ENCODE measurements around the gene SPRED2.
"Not testable (repeated sequence)": the region's sequence is repeated elsewhere in the genome, so short reads cannot be mapped to it uniquely, and the experiment has no call there.

SPRED2 gene

DNA sequence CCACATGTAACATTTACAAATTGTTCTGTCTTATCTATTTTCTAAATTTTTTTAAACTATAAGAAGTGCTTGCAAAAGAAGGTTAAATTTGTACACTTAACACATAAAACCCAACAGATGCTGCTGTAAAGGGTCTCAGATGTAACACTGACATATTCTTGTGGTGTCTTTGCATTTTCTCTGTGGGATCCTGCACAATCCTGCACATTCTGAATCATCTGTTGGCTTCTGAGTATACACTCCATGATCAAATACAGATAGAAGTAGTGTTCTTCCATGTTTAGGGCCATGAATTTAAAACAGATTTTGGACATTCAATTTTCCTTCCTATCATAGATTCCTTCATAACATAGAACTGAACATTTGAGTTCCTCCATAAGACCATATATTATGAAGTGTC lies 89.0 kb downstream of the SPRED2 start:
- no peak for DNase-seq (ENCODE audit: low spot score)

DNA sequence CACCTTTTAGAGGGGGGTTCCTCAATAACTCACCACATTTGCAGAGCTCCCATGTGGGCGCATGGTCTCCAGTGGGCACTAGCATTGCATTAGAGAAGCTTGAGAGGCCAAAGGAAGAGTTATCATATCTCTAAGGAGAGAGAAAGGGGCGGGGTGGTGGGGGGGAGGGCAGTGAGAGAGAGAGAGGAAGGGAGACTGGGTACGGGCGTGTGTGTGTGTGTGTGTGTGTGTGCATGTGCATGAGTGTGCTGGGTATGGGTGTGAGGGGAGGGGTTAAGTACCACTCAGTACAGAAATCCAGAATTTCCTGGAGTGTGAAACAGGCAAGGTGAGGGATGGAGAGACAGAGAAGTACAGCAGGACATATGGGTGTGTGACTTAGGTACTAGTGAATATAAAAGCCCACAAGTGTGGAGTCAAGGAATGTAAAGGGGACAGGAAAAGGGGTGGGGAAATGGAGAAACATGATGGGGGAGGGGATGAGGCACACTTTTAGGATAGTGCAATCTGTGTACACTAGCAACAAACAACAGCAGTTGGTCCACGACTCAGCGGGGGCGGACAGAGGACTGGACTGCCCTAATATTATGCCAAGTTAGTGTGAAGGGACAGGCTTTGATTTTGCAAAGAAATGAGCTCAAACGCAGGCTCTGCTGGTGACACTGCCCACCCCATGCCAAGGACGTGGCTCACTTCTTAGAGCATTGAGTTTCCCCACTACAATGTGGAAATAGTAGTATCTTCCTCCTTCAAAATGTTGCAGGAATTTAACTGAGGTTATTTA lies 91.3 kb downstream of the SPRED2 start:
- no peak for DNase-seq (ENCODE audit: low spot score)

DNA sequence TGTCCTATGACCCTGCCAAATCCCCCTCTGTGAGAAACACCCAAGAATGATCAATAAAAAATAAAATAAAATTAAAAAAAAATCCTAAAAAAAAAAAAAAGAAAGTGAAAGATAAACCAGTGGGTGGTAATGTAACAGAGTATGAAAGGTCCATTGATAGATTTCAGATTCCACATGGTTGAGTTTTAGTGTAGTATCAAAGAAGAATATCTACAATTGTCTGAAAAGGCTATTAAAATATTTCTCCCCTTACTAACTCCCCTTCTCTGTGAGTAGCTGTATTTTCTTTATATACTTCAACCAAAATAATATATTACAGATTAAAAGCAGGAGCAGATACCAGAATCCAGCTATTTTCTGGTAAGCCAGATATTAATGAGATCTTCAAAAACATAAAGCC lies 92.8 kb downstream of the SPRED2 start:
- DNase-seq (ENCODE audit: low spot score): no peak

DNA sequence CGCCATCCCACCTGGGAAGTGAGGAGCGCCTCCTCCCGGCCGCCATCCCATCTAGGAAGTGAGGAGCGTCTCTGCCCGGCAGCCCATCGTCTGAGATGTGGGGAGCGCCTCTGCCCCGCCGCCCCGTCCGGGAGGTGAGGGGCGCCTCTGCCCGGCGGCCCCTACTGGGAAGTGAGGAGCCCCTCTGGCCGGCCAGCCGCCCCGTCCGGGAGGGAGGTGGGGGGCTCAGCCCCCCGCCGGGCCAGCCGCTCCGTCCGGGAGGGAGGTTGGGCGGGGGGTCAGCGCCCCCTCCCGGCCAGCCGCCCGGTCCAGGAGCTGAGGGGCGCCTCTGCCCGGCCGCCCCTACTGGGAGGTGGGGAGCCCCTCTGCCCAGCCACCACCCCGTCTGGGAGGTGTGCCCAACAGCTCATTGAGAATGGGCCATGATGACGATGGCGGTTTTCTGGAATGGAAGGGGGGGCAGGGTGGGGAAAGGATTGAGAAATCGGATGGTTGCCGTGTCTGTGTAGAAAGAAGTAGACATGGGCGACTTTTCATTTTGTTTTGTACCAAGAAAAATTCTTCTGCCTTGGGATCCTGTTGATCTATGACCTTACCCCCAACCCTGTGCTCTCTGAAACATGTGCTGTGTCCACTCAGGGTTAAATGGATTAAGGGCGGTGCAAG lies 93.4 kb downstream of the SPRED2 start:
- DNase-seq (ENCODE audit: low spot score): not testable (repeated sequence)

DNA sequence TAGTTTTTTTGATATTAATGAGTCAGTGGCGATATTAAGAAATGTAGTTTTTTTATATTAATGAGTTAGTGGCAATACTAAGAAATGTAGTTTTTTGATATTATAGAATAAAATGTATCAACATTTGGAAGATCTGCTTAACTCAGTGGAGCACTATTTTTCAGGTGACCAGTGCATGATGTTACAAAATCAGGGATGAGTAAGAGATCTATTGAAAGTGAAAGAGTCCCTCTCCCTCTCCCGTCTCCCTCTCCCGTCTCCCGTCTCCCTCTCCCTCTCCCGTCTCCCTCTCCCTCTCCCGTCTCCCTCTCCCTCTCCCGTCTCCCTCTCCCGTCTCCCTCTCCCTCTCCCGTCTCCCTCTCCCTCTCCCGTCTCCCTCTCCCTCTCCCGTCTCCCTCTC lies 94.5 kb downstream of the SPRED2 start:
- DNase-seq (ENCODE audit: low spot score): not testable (repeated sequence)

DNA sequence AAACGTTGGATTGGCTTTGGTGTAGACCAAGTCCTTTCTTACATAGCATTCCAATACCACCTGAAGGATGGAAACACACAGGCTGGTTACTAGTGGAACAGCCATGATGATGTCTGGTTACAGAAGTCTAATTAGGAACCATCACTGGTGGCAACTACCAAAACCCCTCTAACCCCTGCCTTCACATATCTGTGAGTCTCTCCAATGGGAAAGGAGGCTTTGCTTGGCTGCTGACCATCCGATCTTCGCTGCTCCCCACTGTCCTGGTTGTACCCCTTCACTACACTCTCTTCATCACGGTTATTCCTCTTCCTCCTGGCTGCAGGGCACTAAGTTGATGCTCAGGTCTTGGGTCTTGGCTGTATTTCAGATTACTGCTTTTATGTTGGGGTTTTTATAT lies 97.7 kb downstream of the SPRED2 start:
- no peak for DNase-seq (ENCODE audit: low spot score)

DNA sequence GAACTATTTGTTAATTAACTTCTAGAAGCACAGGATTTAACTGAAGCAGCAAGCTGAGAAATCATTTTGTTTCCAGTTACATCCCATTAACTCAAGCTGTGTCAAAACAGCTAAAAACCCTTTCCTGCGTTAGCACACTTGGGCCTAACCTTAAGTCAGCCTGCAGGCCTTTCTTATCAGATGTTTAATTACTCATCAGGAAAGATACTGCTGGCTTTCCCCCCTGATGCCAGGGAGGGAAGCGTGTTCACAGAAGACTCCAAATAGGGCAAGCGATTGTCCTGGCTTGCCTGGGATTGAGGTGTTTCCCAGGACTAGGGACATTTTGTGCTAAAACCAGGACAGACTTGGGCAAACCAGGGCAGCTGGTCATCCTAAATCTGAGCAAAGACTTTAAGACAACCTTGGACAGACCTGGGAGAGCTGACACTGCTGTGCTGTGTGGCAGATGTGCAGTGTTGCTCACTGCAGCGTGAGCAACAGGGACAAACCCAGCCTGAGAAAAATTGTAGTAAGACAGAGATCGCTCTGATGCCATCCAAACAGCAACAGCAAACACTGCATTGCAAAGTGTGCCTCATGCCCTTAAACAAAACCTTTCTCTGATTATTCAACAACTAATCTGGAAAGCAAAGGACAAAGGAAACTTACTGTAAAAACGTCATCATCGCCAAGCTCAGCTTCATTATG lies 100.9 kb downstream of the SPRED2 start:
- DNase-seq (ENCODE audit: low spot score): no peak

DNA sequence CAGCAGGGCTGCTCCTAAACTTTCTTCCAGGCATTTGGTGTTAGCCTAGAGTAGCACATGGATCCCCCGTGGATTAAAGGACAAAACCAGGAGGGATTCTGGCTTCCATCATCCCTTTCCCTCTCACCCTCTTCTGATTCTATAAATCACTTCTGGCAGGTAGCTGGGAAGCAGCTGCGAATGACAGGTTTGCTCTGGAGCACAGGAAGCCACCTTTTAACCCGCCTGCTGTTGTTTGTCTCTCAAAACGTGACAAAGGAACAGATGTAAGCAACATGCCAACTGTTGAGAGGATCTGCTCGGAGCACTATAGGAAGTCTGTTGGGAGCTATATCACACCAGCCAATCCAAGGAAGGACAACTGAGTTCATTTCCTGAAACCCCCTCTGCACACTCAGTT lies 102.9 kb downstream of the SPRED2 start:
- DNase-seq (ENCODE audit: low spot score): no peak

DNA sequence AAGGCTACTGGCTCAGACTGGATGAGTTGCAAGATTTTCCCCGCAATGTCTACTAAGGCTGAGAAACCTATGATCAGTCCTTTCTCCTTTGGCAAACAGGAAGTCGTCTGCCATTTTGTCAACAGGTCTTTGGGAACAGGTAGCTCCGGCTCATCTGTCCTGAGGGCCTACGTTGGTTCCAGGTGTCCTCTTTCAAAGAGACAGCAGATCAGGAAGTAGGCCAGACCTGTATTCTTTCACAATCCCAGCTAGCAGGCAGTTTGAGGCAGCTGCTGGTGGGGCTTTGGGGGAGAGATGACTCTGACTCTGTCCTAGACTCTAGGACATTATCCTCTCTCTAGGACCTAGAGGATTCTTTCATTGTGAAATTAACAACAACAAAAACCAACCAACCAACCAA lies 106.1 kb downstream of the SPRED2 start:
- DNase-seq (ENCODE audit: low spot score): no peak

DNA sequence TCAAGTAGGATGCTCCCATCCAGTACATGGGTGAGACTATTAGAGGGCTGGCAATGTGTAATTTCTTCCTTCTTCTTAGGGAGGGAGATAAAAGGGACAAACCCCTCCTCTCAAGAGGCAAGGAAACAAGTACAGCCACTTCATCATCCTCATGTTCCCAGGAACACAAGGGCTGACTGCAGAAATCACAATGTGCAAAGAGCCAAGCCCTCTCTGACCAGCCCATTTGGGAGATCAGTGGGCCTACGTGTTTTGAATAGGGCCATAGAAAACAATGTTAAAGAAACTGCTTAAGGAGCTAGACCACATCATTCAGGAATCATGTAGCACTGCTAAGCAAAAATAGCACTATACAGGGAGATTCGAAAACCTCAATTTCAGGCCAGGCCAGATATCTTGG lies 107.3 kb downstream of the SPRED2 start:
- DNase-seq (ENCODE audit: low spot score): no peak

DNA sequence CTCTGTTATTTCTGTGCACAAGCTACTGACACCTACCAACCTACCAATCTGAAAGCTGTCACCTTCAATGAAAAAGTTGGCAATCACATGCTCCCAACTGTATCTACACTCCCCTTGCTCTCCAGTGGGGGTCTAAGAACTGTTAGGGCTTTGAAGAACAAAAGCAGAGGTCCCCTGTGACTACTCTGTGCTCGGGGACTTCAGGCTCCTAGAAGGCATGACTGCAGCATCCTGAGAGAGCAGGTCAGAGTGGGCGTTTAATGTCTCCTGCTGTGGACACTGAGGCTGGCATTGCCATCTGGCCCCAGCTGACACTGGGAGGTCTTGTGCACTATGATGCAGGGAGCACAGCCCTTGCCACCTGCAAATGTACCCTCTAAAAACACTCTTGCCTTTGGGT lies 111.5 kb downstream of the SPRED2 start:
- DNase-seq (ENCODE audit: low spot score): no peak

DNA sequence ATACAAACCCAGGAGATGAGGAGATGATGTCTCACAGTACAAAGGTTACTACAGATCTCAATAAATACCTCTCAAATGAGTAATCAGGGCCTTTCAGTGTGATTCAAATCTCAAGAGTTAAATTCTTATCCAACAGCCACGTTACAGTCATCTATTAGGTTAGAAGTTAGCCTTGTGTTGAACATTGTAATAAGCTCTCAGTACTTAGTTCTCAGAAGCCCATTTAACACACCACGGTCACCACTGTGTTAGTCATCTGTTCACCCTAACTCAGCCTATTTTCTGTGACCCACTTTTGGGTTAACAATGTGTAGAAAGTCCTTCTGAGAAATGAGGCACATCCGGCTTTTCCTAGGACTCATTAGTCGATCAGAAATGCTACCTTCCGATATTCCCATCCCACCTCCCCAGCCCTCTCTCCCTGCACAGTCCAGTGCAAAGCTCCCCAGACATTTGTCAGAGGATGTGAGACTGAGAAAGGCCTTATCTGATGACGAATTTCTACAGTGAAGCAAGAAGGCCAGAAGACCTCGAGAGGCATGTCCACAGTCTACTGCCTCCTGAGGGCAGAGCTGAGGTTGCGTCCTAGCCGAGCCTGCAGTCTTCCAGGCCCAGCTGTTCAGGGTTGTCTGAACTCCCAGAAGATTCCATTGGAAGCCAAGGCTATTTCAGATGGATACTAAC lies 112.2 kb downstream of the SPRED2 start:
- DNase-seq (ENCODE audit: low spot score): no peak

DNA sequence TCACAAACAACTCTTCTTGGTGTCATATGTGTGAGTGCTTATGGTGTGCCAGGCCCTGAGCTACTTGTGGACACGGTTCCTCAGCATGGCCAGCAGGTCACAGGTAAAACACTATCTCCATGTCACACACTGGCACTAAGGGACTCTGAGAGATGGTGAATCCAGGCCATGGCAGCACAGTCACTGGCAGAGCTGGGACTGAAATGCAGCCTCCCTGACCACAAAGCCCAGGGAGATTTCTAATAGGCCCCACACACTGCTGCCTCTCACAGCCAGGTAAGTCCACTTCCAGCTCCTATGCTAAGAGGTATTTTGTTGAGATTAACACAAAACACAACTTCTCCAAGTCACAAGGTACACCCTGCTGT lies 112.7 kb downstream of the SPRED2 start:
- no peak for DNase-seq (ENCODE audit: low spot score)

DNA sequence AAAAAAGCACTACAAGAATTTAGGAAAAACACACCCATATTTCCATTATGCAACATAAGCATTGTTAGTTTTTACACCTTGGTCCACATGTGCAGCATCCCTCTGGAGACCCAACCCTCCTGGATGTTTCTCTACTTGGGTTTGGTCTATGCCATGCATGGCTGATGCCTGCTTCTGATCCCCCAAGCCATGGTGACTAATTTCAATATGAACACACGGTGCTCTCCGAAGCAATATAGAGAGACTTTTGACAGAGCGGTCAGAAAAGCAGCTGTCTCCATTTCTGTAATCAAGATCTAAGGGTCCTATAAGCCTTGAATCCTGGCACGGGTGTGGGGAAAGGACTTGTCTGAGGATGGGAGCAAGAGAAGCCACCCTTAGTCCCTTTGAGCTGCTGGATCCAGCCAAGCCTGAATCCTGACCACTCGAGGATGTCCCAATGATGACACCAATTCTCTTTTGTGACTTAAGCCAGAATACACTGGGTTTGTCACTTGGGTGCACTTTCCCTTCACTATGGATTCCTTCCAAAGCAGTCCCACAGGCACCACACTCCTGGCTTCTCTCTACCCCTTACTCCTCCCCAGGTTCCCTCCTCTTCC lies 113.2 kb downstream of the SPRED2 start:
- DNase-seq (ENCODE audit: low spot score): no peak

DNA sequence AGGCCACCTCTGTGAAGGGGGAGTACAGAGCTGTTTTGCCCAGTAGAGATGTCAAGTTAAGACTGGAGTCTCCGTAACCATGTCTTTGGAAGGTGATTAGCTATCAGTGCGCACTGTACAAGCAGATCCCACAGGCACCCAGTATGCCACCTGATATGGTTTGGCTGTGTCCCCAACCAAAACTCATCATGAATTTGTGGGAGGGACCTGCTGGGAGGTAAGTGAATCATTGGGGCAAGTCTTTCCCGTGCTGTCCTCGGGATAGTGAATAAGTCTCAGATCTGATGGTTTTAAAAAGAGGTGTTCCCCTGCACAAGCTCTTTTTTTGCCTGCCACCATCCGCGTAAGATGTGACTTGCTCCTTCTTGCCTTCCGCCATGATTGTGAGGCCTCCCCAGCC lies 114.6 kb downstream of the SPRED2 start:
- DNase-seq (ENCODE audit: low spot score): no peak

DNA sequence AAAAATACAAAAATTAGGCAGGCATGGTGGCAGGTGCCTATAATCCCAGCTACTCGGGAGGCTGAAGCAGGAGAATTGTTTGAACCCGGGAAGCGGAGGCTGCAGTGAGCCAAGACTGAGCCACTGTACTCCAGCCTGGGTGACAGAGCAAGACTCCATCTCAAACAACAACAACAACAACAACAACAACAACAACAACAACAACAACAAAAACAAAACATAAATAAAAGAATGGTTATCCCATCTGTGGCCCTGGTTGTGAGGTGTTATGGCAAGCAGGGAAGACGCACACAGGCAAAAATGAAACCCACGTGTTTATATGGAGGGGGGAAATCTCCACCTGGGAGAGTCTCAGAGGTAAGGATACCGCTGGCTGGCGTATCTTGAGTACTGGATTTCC lies 115.0 kb downstream of the SPRED2 start:
- not testable (repeated sequence) for DNase-seq (ENCODE audit: low spot score)

DNA sequence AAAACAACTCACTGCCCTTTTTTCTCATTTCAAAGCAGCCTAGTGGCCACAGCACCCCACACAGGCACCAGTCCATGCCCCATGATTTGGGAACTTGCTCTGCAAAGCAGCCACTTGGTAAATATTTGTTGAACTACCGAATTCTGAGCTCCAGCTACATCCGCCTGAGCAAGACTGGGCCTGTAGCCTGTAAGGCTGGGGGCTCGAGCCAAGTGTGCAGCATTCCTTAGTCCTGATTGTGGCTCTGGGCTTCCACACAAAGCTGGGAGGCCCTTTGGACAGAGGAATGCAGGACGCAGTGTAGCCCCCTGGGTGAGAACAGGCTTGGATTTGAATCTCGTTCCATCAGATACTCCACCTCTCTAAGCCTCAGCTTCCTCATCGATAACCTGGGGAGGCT lies 116.3 kb downstream of the SPRED2 start:
- DNase-seq (ENCODE audit: low spot score): no peak

DNA sequence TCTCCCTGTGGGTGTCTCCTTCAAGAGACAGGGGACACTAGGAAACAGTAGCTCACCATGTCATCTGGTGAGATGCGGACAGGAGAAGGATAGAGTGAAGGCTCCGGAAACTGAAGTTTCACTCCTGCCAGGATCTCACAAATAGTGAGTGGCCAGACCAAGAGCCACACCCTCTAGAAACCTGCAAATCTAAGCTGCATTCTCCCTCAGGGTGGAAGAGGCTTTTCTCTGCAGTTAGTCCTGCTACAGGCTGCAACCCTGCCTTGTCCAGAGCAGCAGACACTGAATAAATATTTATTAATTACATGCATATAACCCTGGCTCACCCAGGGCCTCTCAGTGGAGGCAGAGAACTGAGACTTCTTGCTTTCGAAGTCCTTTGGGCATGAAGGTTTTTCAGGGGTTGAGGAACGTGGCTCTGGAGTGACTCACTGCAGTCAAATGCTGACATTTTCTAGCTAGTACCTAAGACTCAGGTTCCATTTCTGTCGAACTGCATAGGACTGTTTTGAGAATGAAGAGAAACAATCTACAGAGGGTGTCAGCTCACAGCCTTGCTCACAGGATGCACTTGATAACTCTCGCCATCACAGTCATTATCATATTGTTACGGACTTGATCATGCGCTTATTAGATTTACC lies 117.5 kb downstream of the SPRED2 start:
- DNase-seq (ENCODE audit: low spot score): no peak

DNA sequence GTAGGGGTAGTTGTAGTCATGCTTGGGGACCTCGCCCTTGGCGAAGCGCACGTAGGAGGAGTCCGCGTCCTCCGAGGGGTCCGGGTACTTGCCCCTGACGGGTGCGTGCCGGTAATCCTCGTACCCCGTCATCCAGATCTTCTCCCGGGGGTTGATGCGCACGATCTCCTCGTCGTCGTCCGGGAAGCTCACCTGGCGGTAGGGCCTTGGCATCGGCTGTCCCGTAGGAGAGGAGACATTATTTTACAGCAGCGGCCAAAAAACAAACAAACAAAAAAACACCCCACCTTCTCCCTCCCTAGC lies 118.5 kb downstream of the SPRED2 start:
- no peak for DNase-seq (ENCODE audit: low spot score)

DNA sequence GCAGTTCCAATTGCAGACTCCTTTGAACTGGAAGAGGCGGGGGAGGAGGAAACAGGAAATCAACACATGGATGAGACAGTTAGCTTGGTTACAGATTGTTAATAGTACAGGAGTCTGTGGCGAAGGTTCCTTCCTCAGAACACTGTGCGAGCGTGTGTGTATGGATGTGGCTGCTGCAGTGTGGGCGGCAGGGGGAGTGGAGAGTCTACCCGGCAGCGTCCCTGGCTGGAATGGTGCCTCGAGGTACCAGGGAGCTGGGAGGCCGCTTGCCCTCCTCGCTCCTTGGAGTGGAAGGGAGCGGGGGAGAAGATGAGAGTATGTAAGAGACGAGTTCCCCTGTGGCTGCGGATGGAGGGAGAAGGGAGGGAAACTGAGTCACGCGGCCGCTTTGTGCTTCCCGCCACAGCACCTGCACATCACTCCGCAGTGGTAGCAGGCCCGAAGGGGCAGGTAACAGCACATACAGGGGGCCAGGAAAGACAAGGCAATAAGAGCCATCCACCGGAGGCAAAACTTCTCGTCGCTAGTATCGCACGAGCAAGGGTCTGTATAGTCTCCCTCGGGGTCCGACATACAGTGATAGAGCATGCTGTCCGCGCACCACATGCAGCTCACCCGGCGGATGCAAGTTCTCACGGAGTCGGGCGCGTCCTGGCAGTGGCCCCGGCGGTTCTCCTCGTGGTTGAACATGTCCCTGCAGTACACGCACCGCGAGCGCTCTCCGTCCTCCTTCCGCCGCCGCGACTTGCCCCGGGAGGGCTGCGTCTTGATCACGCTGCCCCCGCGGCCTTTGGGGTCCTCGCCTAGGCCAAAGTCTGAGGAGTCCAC lies 119.1 kb downstream of the SPRED2 start:
- no peak for DNase-seq (ENCODE audit: low spot score)

DNA sequence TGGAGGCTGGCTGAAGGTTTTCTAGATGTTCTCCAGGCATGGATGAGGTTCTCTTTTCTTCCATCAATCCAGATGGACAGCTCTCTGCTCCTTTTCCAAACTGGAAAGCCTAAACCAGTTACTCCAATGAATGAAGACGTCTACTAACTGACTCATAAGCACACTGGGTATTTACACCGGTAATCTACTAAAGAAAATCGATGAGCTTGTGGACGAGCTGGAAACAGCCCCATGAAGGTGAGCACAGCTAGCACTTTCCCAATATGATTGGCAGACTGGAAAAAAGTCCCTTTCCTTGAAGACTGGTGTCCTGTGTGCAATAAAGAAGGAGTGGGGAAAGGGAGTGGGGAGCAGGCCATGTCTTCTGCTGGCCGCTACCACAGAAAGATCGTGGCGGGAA lies 120.8 kb downstream of the SPRED2 start:
- no peak for DNase-seq (ENCODE audit: low spot score)

Data from pons (tissue), 1 donor.